GM12873 (cell line): Measurements from ENCODE around the gene SCAMP1.

ENCODE experiments used
- TF ChIP-seq, protein P1 (sequence below): IDR thresholded peaks from 2 replicates; pipeline ENCODE4 v1.5.1; 2012; ENCODE audit warnings: low read depth, mild to moderate bottlenecking, moderate library complexity, low read length, control low read depth; ENCODE audit not compliant: insufficient read depth; ENCODE audit errors: missing control alignments

The SCAMP1 gene

DNA sequence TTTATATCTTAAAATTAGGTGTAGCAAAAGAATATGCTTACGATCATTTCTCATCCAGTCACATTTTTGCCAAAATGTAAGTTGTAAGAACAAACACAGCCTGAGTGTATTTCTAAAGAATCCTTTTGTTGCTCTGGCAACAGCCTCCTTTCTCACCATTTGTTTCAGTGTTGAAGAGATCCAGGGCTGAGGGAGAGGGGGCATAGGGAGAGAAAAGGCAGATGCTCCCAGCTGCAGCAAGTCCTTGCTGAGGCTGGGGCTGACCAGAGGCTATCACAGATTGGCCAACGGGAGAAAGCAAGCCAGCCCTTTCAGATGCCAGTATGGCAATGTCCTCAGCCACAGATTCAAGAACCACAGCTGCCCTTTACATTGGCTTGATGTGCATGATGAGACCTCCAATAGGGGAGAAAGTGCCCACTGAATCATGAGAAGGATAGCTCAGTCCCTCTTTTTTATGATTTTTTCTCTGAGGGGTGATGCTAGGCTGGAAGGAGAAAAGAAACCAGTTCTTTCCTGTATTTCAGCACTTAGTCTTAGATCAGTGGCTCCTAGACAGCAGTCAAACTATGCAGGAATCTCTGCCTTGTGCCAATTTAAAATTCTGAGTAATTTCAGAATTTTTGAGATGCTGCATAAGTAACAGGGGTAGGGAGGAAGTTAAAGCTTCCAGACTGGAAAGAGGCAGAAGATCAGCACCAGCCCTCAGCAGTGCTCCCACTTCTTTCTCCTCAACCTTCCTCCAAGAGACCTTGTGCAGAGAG, 146.0 kb downstream of the SCAMP1 start:
- TF ChIP-seq, protein P1, sequence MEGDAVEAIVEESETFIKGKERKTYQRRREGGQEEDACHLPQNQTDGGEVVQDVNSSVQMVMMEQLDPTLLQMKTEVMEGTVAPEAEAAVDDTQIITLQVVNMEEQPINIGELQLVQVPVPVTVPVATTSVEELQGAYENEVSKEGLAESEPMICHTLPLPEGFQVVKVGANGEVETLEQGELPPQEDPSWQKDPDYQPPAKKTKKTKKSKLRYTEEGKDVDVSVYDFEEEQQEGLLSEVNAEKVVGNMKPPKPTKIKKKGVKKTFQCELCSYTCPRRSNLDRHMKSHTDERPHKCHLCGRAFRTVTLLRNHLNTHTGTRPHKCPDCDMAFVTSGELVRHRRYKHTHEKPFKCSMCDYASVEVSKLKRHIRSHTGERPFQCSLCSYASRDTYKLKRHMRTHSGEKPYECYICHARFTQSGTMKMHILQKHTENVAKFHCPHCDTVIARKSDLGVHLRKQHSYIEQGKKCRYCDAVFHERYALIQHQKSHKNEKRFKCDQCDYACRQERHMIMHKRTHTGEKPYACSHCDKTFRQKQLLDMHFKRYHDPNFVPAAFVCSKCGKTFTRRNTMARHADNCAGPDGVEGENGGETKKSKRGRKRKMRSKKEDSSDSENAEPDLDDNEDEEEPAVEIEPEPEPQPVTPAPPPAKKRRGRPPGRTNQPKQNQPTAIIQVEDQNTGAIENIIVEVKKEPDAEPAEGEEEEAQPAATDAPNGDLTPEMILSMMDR, result no peak

DNA sequence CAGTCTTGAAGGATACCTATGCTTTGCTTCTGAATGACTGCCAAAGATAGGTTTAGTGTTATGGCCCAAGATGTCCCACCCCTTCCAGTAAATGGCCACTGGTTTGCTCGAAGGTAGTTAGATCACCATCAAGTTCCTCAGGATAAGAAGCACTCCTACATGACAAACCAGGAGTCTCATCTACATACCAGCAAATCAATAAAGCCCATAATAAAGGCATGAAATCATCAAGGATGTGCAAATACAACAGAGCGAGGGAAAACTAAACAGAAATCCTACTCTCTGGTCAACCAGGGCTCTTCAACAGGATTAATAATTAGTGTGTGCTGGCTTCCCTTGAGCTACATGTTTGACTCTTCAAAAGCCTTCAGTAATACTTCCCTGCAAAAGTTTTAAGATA, 147.1 kb downstream of the SCAMP1 start:
- TF ChIP-seq, protein P1, result no peak

DNA sequence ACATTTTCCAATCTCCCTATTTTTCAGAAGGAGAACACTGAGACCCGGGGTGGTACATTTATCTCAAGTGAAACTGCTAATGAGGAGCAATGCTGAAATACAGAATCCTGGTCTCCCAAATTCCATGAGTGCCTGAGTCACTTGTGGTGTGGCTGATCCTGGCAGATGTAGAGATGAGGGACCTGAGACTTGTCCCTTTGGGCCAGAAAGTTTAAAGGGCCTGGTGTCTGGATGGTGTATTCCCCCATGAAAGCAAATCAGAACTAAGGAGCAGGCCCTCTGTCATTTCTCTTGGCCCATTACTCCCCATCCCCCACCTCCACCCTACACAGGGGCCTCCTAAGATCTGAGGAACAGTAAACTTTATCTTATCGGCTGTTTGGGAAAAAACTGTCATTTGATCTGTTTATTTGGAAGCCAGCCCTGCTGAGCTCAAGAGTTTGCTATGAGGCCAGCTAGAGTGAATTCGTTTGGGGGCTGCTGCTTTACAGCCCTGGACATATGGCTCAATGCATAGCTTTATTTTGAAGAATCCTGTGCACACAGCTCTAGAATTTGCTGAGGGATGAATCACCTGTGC, 147.9 kb downstream of the SCAMP1 start:
- TF ChIP-seq, protein P1, result no peak

DNA sequence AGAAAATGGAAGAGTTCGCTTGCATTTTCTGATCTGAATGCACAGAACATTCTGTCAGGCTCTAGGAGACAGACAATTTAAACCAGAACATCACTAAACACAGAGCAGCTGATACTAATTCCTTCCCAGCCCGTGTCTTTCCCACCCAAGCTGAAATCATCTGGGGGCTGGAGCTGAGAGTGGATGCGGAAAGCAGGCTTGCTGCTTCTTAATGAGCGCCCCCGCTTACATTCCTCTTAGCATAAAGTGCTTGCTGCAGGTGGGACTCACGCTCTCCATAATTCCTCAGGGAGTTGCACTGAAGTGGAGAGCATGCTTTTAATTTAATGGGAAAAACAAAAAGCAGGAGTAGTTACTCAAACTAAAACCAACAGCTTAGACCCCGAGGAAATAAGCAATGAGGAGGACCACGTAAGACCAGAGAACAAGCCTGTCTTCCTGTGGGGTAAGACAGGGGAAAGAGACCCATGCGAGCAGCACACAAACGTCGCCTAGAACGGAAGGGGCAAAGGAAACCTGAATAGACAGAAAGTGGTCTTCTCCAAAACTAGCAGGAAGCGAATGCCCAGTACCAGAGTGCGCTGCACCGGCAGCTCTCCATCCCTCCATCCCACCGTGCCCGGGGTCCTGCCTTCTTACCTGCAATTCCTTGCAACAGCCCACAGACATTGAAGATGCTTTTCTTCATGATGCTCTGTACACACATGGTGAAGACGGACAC, 148.9 kb downstream of the SCAMP1 start:
- TF ChIP-seq, protein P1, result no peak

DNA sequence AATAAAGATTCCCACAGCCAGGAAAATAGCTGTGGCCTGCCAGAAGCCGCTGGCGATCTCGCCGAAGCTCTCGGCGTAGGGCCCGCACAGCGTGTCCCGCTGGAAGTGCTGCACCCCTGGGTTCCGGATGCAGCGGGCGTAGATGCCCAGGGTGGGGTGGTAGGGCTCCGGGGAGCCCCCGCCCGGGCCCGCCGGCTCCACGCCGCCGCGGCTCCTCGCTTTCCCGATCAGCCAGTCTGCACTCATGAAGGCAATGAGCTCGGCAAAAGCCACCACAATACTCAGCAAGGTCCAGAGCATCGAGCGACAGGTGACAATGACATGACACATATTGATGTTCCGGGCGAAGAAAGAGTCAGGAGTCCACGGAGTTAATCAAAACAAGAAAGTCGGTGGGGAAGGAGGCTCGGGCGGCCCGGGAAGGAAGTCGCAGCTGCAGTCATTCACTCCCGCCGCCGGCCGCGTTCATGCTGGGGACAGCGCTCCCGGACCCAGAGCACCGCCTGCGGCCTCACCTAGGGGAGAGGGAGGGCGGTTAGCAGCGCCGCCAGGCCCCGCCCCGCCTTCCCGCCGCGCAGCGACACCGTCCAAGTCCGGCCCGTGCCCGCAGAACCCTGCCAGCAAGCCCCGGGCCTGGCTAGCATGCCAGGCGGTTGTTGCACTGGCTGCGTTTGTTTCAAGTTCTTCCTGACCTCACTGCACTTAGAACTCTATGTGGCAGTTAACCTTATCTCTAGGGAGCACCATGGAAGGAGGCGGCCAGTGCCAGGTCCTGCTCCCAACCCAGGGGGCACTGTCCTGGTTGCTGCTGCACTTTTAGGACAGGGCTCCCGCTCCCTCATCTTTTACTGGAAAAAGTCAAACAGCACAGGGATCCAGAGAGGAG, 149.7 kb downstream of the SCAMP1 start:
- TF ChIP-seq, protein P1, result peak; percentile 16

DNA sequence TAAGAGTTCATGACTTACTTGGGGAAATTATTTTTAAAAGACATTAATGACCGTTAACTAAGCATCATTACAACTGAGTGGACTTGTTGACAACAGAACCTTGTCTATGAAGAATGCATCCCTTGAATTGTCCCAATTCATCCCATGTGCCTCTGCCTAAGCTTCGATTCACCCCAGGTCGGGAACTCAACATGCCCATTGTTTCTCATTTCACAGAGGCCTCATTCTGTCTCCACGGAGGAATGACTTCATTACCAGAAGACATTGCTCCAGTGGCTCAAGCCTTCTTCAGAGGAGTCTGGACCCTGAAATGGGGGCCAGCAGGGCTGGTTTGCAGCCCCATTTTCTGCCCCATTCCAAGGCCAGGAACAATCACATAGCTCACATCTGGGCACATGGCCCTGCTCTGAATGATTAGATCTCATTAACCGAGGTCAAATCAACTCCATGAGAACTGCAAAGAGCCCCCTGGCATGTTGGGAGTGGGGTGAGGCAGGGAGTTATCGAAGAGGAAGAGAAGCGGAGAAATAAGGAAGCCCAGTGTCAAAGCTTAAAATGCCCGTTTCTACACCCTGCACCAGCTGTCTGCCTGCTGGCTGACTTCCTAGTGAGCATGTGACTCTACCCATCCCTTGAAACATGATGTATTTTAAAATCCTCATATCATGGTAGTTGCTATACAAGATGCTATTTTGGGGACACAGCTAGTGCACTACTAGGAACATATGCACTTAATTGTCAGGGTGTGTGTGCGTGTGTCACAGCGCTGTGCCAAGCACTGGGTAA, 150.9 kb downstream of the SCAMP1 start:
- TF ChIP-seq, protein P1, result no peak
